GM18870 (cell line): Measurements from ENCODE around the gene BMF.
A peak's percentile ranks its signal among the peaks of the same experiment; 100 is the strongest.

Source experiments
- ATAC-seq: cut with Tn5 transposase; IDR thresholded peaks from one replicate; pipeline ENCODE4 v1.9.1; 2021; ENCODE audit warnings: moderate library complexity; ENCODE audit not compliant: unreplicated experiment

Gene BMF

DNA sequence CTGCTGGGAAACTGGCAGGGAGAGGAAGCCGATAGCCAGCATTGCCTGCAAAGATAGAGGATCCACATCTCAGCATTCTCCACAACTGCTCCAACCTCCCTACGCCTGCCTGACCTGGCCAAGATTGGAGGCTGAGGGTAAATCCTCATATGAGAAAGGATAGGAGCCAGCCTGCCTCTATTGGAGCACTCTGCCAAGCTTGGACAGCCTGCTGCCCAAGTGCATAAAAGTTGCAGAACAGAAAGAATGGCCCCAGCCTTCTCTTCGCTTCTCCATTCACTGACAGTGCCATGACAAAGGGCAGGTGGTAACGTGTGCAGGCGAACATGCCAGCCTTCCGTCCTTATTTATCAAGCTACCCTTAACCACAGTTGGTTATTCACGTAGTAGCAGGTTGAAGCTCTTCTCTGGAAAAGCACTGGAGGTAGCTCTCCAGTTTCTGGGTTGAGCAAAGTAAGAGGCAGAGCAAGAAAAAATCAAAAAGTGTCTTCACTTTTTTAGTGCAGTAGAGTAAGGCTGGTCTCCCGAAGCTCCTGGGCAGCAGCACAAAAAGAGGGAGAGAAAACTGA, 4.3 kb downstream of the BMF start:
- no peak for ATAC-seq

DNA sequence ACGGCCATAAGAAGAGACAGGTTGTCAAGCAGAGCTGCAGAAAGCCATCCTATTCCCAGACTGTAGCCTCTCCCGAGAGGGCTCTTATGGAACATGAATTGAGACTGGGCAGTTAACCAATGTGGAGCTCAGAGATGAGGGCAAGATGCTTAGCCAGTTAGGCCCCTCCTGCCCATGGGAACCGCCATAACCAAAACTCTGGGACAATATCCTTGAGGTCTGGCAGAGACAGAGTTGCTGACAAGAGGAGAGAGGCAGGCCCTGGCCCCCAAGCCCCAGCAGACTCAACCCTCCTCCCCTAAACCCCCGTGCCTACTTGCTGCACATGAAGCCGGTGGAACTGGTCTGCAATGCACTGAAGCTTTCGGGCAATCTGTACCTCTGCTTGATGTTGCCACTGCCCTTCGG, 4.8 kb downstream of the BMF start:
- no peak for ATAC-seq

DNA sequence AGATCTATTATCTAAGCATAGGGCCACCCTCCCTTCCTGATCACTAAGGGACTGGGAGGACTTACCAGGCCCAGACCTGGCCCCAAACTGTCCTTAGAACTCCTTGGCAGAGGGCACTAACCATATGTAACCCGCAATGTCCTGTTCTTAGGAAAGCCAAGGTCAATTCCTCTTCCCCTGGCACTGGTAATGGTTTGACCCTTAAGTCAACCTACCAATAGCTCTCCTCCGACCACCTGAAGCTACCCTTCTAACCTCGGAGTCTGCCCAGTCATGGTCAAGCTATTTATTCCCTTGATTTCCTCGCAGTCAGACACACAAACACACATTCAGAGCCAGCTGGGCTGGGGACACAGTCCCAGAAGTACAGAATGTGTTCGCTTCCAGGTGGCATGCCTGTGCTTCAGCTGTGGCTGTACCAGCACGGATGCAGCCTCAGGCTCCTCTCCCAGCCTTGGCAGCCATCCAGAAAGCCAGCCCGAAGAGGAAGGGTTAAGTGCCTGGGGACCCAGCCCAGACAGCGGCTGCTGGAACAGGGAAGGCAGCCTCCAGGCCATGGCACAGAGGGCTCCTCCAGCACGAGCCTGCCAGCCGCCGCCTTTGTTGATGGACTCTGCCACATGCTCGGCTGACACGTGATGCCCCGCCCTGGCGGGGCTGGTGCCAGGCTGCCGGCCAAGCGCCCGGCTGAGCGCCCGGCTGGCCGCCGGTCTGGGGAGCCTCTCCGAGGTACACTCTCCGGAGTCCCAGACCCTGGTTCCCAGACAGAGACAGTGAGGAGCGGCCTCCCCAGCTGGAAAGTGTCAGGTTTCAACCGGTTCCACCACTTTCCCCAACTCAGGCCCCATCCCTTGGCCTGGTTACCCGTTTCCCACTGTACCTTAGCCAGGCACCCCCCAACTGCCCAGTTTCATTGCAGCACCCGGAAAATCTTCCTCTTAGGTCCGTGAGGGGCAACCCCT, 5.5 kb downstream of the BMF start:
- ATAC-seq, result no peak

DNA sequence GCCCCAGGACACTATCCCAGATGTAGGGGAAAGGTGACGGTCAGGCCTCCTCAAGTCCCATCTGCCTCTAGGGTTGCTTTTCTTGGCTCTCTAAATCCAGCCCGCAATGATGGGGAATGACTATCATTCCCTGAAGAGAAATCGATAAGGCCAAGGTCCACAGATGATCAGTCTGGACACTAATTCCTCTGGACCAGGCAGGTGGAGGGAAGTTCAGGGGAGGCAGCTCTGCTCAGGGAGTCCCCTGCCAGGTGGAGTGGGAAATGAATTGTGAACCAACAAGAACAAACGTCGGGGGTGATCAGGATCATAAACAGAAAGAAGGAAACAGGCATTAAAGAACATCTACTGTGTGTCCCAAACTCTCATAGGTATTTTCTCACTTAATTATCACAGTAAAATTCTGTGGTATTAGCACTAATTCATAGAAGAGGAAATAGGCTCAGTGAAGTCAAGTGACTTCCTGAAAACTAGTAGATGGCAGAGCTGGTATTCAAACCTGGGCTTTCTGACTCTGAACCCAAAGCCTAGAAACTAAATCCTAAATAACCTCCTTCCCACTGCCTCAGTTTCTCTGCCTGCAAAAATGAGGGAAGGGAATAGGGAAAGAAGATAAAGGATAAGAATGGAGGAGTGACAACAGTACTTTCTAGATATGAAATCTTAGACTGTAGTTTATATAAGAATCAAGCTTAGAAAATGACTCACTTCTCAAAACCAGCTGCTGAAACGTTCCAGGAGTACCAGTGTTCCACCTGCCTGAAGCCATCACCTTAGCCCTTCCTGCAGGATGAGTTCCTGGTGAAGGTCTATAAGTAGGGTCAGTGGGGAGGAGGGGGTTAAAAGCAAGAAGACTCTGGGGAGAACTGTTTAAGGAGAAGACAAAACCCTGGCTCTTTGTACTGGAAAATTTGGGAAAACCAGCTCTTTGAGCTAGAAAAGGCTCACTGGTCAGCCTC, 7.5 kb downstream of the BMF start:
- no peak for ATAC-seq

GRCh38 chr15:40100123-40100946, 8.3 kb downstream of the BMF start:
- no peak for ATAC-seq

DNA sequence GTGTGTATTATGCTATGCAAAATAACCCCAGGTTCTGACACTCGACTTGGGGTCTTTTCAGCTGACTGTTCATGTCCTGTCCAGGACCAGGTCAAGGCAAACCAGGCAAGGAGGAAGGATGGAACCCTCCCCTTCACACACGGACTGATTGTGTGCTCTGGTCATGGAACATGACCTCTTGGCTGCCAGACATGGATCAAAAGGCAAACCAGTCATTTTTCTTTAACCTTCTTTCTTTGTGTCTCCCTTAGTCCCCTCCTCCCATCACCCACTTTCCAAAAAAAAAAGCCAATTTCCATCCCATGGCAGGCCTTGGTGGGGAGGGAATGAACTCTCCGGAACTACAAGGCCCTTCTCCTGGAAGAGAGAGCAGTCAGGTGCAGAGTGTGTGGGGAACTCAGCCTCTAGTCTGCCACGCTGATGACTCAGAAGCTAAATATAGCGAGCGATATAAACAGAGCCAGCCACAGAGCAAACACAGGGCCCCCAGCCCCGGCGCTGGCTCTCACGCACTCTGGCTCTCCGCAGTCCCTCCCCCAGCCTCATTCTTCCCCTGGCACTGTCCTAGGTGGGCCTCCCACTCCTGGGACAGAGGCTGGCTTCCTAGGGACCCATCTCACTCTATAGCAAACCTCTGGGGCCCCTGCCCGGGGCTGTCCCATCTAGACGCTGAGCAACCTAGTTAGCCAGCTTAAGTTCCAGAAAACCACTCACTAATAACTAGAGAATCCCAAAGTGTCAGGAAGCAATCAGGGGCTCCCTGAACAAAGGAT, 10.0 kb downstream of the BMF start:
- peak; percentile 82 for ATAC-seq

DNA sequence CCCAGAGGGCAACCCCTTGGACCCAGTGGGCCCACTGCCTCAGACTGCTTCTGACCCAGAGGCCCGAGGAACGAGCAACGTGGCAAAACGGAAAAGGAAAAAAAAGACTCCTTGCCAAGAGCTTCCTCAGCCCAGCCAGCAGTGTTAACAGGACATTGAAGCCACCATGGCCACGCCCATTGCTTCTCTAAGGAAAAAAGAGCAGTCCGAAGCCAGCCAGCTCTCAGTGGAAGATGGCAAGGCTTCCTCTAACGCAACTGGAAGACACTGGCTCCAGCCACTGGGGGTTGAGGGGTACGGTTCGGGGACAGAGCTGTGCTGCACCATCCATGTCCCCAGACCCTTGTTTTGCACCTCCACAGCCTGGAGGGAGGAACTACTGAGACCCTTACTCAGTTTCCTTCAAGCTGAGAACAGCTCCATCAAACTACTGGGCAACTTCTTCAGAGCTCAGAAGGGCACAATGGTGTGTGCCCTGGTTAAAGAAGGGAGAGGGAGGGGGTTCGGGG, 10.7 kb downstream of the BMF start:
- no peak for ATAC-seq

GRCh38 chr15:40097096-40097967, 11.3 kb downstream of the BMF start:
- no peak for ATAC-seq

DNA sequence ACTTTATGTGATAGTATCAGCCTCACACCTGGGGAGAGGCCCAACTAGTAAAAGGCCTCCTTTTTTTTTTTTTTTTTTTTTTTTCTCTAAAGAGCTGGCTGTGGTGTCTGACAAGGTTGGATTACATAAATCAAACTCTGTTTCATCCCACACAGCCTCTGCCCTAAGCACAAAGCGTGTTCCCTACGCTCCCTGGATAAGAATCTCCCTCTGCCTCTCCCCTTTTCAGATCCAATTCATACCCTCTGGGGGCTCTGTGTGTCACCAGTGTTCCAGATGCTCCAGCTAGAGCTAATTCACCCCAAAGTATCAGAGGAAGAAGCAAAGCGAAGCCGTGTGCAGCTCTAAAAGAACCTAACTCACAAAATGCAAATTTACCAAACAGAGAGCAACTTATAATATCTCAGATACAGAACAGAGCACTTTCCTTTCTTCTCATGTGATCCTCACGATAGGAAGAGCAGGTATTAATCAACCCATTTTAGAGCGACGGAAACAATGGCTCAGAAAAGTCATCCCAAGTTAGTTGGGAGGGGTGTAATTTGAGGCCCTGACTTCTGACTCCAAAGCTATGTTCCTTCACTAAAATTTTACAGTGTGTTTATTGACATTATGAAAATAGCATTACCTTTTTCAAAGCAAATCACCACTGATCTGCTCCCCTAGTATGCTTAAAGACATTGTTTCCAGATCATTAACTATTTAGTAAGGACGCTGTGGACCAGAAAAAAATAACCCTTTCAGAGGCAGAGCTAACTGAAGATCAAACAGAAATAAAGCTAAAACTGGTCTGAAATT, 12.4 kb downstream of the BMF start:
- ATAC-seq, result peak; percentile 29

DNA sequence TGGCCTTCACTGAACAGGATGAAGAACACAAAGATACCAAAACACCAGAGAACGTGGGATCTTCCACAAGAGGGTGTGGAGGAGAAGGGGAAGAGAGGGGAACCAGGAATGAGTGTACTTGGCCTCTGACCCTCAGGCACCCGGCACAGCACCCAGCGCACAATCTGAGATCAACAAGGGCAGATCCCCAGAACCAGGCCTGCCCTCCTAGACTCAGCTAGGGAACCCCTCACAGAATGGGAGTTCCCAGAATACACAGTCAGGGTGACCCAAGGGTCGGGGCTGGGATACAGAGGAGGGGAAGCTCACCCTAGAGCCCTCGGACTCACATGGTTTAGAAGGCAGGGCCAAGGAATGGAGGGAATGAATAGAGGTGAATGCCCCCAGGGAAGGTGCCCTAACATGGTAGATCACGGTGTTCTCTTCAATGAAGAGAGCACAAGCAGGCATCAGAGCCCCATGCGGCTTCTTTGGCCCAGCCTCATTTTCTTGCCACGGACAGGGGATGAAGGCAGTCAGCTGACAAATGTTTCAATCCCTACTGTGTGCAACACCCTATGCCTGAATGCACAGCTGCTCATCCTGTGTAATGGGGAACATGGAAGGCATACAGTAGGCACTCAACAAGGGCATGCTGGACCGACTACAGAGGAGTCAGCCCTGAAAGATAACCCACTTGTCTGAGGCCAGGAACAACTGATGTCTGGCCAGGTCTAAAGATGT, 13.1 kb downstream of the BMF start:
- no peak for ATAC-seq

DNA sequence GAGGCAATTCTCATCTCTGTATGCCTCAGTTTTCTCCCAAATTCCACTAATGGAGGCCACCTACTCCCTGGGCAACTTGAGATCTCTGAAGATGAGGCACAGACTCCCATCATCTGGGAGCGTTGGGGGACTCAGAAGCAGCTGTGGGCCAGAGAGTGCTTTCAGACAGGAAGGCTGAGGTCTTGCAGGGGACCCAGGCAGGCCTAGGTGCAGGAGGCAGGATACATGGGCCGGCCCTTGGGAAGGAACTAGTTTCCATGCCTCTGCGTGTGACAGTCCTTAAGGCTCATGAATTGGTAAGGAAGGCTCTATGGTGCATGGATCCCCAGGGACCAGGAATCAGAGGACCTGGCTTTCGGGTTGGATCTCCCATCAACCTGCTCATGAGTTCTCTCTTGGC, 14.5 kb downstream of the BMF start:
- no peak for ATAC-seq

GRCh38 chr15:40092979-40093869, 15.5 kb downstream of the BMF start:
- no peak for ATAC-seq

DNA sequence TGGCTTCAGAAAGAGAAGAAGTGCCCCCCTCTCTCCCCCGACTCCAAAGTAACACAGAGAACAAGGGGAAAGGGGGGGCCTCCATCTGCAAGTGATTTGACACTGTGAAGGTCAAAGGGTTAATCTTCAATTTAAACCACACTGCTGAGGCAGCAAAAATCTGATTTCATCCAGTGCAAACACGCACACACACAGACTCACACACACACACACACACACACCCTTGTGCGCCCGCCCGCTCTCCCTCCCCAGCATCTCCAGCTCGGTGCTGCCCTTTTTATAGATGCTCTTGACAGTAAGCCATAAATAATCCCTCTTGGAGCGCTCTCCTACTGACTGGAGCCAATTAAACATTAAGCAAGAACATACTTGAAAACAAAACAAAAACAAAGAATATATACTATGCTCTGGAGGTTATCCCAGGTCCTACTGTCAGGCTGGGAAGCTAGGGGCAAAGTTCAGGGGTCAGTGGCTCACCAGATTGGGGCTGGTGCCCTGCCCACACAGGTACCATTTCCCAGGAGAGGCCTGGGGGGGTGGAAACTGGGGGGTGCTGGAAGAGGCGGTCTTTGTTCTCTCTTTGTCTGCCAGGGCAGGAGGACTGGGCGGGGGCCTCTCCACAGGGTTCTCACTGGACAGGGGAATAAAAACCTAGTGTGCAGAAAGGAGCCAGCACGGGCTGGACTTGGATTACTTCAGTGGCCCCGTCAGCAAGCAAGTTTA, 16.3 kb downstream of the BMF start:
- no peak for ATAC-seq

- no peak for ATAC-seq
Measured at GRCh38 chr15:40091861-40092255, 16.8 kb downstream of the BMF start.

DNA sequence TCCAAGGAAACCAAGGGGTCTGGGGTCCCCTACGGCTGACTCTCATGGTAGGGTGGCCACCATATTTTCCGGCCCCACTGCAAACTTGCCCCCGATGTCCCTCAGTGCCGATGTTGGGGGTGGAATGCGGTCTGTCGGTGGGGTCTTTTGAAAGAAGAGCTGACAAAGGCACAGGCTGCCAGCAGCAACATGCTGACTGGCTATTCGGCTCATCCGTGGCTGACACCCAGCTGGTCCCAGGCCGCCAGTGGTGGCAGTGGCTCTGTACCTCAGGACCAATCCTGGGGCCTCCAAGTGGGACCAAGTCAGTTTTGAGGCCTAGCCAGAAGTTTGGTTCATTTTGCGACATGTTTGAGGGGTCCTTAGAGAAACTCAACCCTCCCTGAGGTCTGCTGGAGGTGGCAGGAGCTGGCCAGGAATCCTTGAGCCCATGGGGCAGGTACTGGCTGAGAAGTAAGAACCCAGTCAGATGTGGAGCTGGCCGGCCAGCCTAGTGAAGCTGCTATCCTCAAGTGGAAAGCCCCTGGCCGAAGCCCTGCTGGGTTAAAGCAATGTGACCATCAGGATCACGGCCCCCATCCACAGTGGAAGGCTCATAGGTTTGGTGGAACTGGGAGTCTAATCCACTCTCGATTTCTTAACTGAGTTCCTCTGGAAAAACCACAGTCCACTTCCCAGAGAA, 17.8 kb downstream of the BMF start:
- ATAC-seq, result no peak
